OCI-LY1 (cell line): Measurements from ENCODE around the gene PLA2G12B.

Experiments used
- CTCF ChIP-seq: fragments of 200-600 bp; sonication (generic), shearing (Covaris generic); IDR thresholded peaks from 2 replicates; pipeline ENCODE4 v1.5.1; 2017; ENCODE audit warnings: mild to moderate bottlenecking, antibody characterized with exemption, low read length, moderate library complexity, mixed read lengths
- EZH2 ChIP-seq: fragments of 200-600 bp; sonication (generic), shearing (Covaris generic); IDR thresholded peaks from 2 replicates; pipeline ENCODE4 v1.8.0; 2017; ENCODE audit warnings: borderline replicate concordance, mixed run types, mild to moderate bottlenecking, antibody characterized with exemption, low read length, moderate library complexity, mixed read lengths

DNA sequence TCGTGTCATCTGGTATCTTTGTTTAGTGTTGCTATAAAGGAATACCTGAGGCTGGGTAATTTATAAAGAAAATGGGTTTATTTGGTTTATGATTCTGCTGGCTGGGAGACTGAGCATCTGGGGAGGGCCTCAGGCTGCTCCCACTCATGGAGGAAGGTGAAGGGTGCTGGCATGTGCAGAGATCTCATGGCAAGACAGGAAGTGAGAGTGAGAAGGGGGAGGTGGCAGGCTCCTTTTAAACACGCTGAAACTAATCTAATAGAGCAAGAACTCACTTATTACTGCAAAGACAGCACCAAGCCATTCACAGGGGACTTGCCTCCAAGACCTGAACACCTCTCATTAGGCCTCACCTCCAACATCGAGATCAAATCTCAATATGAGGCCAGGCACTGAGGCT is 49.8 kb downstream of the PLA2G12B start:
- TF ChIP-seq CTCF (no peak), EZH2 (no peak)
